SK-N-SH treated with all-trans-retinoic acid at 6 μM for 48 hours (cell line): ENCODE measurements around the gene FUNDC1.

ENCODE experiments used
- ARNTL ChIP-seq: fragments of 450-650 bp; formaldehyde crosslinking; IDR thresholded peaks from 2 replicates; pipeline ENCODE4 v1.5.0; 2020; ENCODE audit warnings: low read depth, mild to moderate bottlenecking, moderate library complexity, borderline replicate concordance
- CREB5 ChIP-seq: fragments of 250-450 bp; sonication (Bioruptor Pico); IDR thresholded peaks from 2 replicates; pipeline ENCODE4 v1.5.1; 2020; ENCODE audit warnings: low read depth, mild to moderate bottlenecking, moderate library complexity
- ESRRG ChIP-seq: fragments of 250-450 bp; sonication (Bioruptor Pico); IDR thresholded peaks from 2 replicates; pipeline ENCODE4 v1.6.1; 2021; ENCODE audit warnings: mild to moderate bottlenecking
- GLIS3 ChIP-seq: fragments of 250-450 bp; sonication (Bioruptor Pico); IDR thresholded peaks from 2 replicates; pipeline ENCODE4 v1.5.0; 2020; ENCODE audit warnings: mild to moderate bottlenecking, moderate library complexity
- PATZ1 ChIP-seq: fragments of 250-450 bp; sonication (Bioruptor Pico); IDR thresholded peaks from 2 replicates; pipeline ENCODE4 v1.8.0; 2020; ENCODE audit warnings: mild to moderate bottlenecking, moderate library complexity, borderline replicate concordance
- RARB ChIP-seq: fragments of 250-450 bp; sonication (Bioruptor Pico); IDR thresholded peaks from 2 replicates; pipeline ENCODE4 v1.8.0; 2021; ENCODE audit warnings: mild to moderate bottlenecking, moderate library complexity
- SNAI2 ChIP-seq: fragments of 250-450 bp; sonication (Bioruptor Pico); IDR thresholded peaks from 2 replicates; pipeline ENCODE4 v1.5.0; 2020; ENCODE audit warnings: mild to moderate bottlenecking, moderate library complexity
- TCF4 ChIP-seq: fragments of 250-450 bp; sonication (Bioruptor Pico); IDR thresholded peaks from 2 replicates; pipeline ENCODE4 v1.8.0; 2021; ENCODE audit warnings: mild to moderate bottlenecking, moderate library complexity, borderline replicate concordance
- TOX ChIP-seq: fragments of 250-450 bp; sonication (Bioruptor Pico); IDR thresholded peaks from 2 replicates; pipeline ENCODE4 v1.8.0; 2021; ENCODE audit warnings: mild to moderate bottlenecking, moderate library complexity, borderline replicate concordance
- ZC3H10 ChIP-seq: fragments of 250-450 bp; sonication (Bioruptor Pico); IDR thresholded peaks from 2 replicates; pipeline ENCODE4 v1.5.1; 2021; ENCODE audit warnings: mild to moderate bottlenecking, moderate library complexity
- ZFP30 ChIP-seq: fragments of 450-650 bp; formaldehyde crosslinking; IDR thresholded peaks from 2 replicates; pipeline ENCODE4 v1.5.0; 2022; ENCODE audit warnings: mild to moderate bottlenecking, moderate library complexity
- ZNF565 ChIP-seq: fragments of 450-650 bp; formaldehyde crosslinking; conservative IDR thresholded peaks from 2 replicates; pipeline ENCODE4 v1.5.0; 2020; ENCODE audit warnings: low read depth, mild to moderate bottlenecking, moderate library complexity
- ZNF8 ChIP-seq: fragments of 450-650 bp; formaldehyde crosslinking; IDR thresholded peaks from 2 replicates; pipeline ENCODE4 v1.5.0; 2020; ENCODE audit warnings: mild to moderate bottlenecking, moderate library complexity

- TF ChIP-seq ZFP30 (CRISPR knock-in tag) (no peak), TOX (no peak), ZC3H10 (CRISPR knock-in tag) (no peak), PATZ1 (CRISPR knock-in tag) (no peak), RARB (no peak), GLIS3 (CRISPR knock-in tag) (no peak), ARNTL (CRISPR knock-in tag) (no peak), TCF4 (CRISPR knock-in tag) (no peak), ESRRG (no peak), CREB5 (CRISPR knock-in tag) (no peak), ZNF8 (no peak), ZNF565 (CRISPR knock-in tag) (no peak), SNAI2 (CRISPR knock-in tag) (no peak)
Observed at GRCh38 chrX:44480591-44480990, 62.1 kb downstream of the FUNDC1 start.
